ENCODE measurements around the gene RASSF1.
A peak's percentile ranks its signal among the peaks of the same experiment; 100 is the strongest.
"Not testable (repeated sequence)": the region's sequence is repeated elsewhere in the genome, so short reads cannot be mapped to it uniquely, and the experiment has no call there.

The RASSF1 gene

DNA sequence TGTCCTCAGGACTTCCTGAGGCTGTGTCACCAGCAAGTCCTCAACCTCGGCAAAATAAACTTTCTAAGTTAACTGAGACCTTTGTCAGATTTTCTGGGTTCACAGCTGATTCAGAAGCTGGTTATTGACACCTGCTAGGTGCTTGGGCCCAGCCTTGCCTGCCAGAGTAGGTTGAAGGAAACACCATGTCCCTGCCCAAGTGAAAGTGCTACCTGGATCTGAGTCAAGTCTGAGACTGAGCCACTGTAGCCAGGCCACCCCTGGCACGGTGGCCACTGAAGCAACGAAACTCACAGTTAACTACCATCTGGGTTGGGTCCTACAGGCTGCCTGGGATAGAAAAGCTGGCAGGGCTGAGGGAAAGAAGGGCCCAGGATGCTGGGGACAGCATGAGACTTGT lies 26.3 kb downstream of the RASSF1 start:
- TF ChIP-seq EZH2phosphoT487 (IDR thresholded peaks at IDR 0.05; ENCODE audit: borderline replicate concordance, low read length): no peak
- TF ChIP-seq, protein P1, sequence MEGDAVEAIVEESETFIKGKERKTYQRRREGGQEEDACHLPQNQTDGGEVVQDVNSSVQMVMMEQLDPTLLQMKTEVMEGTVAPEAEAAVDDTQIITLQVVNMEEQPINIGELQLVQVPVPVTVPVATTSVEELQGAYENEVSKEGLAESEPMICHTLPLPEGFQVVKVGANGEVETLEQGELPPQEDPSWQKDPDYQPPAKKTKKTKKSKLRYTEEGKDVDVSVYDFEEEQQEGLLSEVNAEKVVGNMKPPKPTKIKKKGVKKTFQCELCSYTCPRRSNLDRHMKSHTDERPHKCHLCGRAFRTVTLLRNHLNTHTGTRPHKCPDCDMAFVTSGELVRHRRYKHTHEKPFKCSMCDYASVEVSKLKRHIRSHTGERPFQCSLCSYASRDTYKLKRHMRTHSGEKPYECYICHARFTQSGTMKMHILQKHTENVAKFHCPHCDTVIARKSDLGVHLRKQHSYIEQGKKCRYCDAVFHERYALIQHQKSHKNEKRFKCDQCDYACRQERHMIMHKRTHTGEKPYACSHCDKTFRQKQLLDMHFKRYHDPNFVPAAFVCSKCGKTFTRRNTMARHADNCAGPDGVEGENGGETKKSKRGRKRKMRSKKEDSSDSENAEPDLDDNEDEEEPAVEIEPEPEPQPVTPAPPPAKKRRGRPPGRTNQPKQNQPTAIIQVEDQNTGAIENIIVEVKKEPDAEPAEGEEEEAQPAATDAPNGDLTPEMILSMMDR (IDR thresholded peaks at IDR 0.05; ENCODE audit: low read depth, low read length, poor library complexity, severe bottlenecking): no peak
- Histone ChIP-seq H3K4me1 (ENCODE audit: control insufficient read depth, low read length) (peaks cover 6% of the 10 kb centered on the region; the same call in 1 of the 2 replicates), H3K36me3 (ENCODE audit: control insufficient read depth, low read length) (peaks cover 8% of the 10 kb centered on the region), H3K27me3 (ENCODE audit: control insufficient read depth, low read length) (no peaks in the 10 kb centered on the region), H3K9me2 (replicated peaks; ENCODE audit: control insufficient read depth, low read length) (no peaks in the 10 kb centered on the region), H3K27ac (ENCODE audit: low read depth, low read length) (no peak overlapping the region), H3F3A (ENCODE audit: control insufficient read depth, insufficient read depth) (no peaks in the 10 kb centered on the region; the same call in 1 of the 2 replicates), H4K20me1 (ENCODE audit: control insufficient read depth, insufficient read depth, low read depth, low read length) (no peaks in the 10 kb centered on the region), H3K4me2 (ENCODE audit: low read length) (no peak overlapping the region), H3K4me3 (ENCODE audit: low read length) (no peak overlapping the region), H3K79me2 (ENCODE audit: control insufficient read depth, low read length) (no peaks in the 10 kb centered on the region), H3K9me3 (ENCODE audit: control insufficient read depth, insufficient read depth, low read length) (no peaks in the 10 kb centered on the region)

DNA sequence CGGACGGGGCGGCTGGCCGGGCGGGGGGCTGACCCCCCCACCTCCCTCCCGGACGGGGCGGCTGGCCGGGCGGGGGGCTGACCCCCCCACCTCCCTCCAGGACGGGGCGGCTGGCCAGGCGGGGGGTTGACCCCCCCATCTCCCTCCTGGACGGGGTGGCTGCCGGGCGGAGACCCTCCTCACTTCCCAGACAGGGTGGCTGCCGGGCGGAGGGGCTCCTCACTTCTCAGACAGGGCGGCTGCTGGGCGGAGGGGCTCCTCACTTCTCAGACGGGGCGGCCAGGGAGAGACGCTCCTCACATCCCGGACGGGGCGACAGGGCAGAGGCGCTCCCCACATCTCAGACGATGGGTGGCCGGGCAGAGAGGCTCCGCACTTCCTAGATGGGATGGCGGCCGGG lies 28.6 kb downstream of the RASSF1 start:
- not testable (repeated sequence) for H4K20me1 ChIP-seq (ENCODE audit: control insufficient read depth, insufficient read depth, low read depth, low read length); H3K27ac ChIP-seq (ENCODE audit: low read depth, low read length); H3K36me3 ChIP-seq (ENCODE audit: control insufficient read depth, low read length); H3K79me2 ChIP-seq (ENCODE audit: control insufficient read depth, low read length); H3K4me2 ChIP-seq (ENCODE audit: low read length); H3F3A ChIP-seq (ENCODE audit: control insufficient read depth, insufficient read depth); H3K27me3 ChIP-seq (ENCODE audit: control insufficient read depth, low read length); H3K4me3 ChIP-seq (ENCODE audit: low read length); H3K9me3 ChIP-seq (ENCODE audit: control insufficient read depth, insufficient read depth, low read length); H3K4me1 ChIP-seq (ENCODE audit: control insufficient read depth, low read length); H3K9me2 ChIP-seq (replicated peaks; ENCODE audit: control insufficient read depth, low read length)

DNA sequence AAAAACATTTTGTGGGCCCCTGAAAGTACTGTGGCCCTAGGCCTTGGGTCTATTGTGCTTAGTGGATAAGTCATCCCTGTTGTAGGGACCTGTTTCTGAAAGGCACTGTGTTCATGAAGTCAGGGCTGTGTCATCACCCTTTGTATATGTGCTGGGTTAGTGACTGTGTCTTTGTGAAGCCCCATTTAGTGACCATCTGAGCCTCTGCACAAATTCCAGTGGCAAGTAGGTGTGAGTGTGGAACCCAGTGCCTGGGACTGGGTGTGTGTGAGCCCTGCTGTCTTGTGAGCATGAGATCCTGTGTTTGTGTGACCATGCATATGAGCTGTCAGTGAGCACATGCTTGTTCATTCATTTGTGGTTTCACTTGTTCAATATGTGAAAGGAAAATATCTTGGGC lies 36.0 kb downstream of the RASSF1 start:
- no peaks in the 10 kb centered on the region for H4K20me1 ChIP-seq (ENCODE audit: control insufficient read depth, insufficient read depth, low read depth, low read length)
- no peaks in the 10 kb centered on the region for H3K9me2 ChIP-seq (replicated peaks; ENCODE audit: control insufficient read depth, low read length)
- H3K36me3 ChIP-seq (ENCODE audit: control insufficient read depth, low read length): no peaks in the 10 kb centered on the region
- H3K79me2 ChIP-seq (ENCODE audit: control insufficient read depth, low read length): no peaks in the 10 kb centered on the region
- peak overlapping the region; percentile 8 for H3K4me2 ChIP-seq (ENCODE audit: low read length)
- H3K4me1 ChIP-seq (ENCODE audit: control insufficient read depth, low read length): peaks cover 17% of the 10 kb centered on the region
- no peaks in the 10 kb centered on the region for H3K27me3 ChIP-seq (ENCODE audit: control insufficient read depth, low read length)
- no peak overlapping the region for H3K4me3 ChIP-seq (ENCODE audit: low read length)
- H3K9me3 ChIP-seq (ENCODE audit: control insufficient read depth, insufficient read depth, low read length): no peaks in the 10 kb centered on the region
- peak overlapping the region; percentile 2; the same call in 1 of the 2 replicates for H3K27ac ChIP-seq (ENCODE audit: low read depth, low read length)
- TF ChIP-seq, protein P1 (IDR thresholded peaks at IDR 0.05; ENCODE audit: low read depth, low read length, poor library complexity, severe bottlenecking): no peak
- TF ChIP-seq EZH2phosphoT487 (IDR thresholded peaks at IDR 0.05; ENCODE audit: borderline replicate concordance, low read length): no peak
- H3F3A ChIP-seq (ENCODE audit: control insufficient read depth, insufficient read depth): peaks cover 7% of the 10 kb centered on the region

- Histone ChIP-seq H3K79me2 (ENCODE audit: control insufficient read depth, low read length) (0 out of 2 replicates have a peak, but pooled peaks cover 2% of the 10 kb centered on the region), H3K9me2 (replicated peaks; ENCODE audit: control insufficient read depth, low read length) (no peaks in the 10 kb centered on the region), H4K20me1 (ENCODE audit: control insufficient read depth, insufficient read depth, low read depth, low read length) (no peaks in the 10 kb centered on the region), H3K27me3 (ENCODE audit: control insufficient read depth, low read length) (no peaks in the 10 kb centered on the region), H3K9me3 (ENCODE audit: control insufficient read depth, insufficient read depth, low read length) (no peaks in the 10 kb centered on the region), H3K4me1 (ENCODE audit: control insufficient read depth, low read length) (peaks cover 22% of the 10 kb centered on the region), H3K4me2 (ENCODE audit: low read length) (no peak within 1 kb of the TSS), H3K27ac (ENCODE audit: low read depth, low read length) (no peak within 1 kb of the TSS), H3K36me3 (ENCODE audit: control insufficient read depth, low read length) (no peaks in the 10 kb centered on the region), H3K4me3 (ENCODE audit: low read length) (no peak within 1 kb of the TSS), H3F3A (ENCODE audit: control insufficient read depth, insufficient read depth) (peaks cover 7% of the 10 kb centered on the region)
- TF ChIP-seq, protein P1 (IDR thresholded peaks at IDR 0.05; ENCODE audit: low read depth, low read length, poor library complexity, severe bottlenecking): no peak
- TF ChIP-seq EZH2phosphoT487 (IDR thresholded peaks at IDR 0.05; ENCODE audit: borderline replicate concordance, low read length): no peak
These were observed 37.4 kb downstream of the RASSF1 start, which contains the start of gene HYAL1 for GRCh38 chr3:50303013-50303815. HYAL1 (minus strand) TSS chr3:50303574; CDS start chr3:50302956, 618 bp downstream.
